GM18499 (cell line): ENCODE data around the gene LPIN2.
A peak's percentile ranks its signal among the peaks of the same experiment; 100 is the strongest.

Experiments used
- ATAC-seq: cut with Tn5 transposase; IDR thresholded peaks from one replicate; pipeline ENCODE4 v1.9.1; 2021; ENCODE audit warnings: moderate number of reproducible peaks; ENCODE audit not compliant: insufficient read depth, unreplicated experiment

Gene LPIN2

DNA sequence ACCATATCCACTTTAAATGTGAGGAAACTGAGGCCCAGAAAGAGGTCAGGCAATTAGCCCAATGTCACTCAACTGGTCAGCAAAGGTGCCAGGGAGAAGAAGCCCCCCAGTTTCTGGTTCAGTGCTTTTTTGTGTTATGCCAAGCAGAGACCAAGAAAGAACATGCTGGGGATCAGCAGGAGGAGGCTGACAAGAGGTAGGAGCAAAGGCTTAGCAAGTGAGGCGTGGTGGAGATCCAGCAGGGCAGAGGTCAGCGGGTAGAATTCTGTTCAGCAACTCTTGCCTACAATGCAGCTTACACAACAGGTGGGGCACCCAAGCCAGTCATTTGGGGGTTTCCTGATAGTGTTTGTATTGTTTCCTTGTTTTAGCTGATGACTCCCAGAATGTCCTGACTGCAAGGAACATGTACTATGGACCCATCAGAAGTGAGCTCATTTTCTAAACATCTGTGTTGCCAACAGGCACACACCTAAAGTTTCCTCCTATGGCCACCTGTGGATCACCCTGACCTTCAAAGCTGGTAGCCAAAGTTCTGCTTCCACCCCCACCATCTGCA is 28.2 kb downstream of the LPIN2 start:
- ATAC-seq: no peak

DNA sequence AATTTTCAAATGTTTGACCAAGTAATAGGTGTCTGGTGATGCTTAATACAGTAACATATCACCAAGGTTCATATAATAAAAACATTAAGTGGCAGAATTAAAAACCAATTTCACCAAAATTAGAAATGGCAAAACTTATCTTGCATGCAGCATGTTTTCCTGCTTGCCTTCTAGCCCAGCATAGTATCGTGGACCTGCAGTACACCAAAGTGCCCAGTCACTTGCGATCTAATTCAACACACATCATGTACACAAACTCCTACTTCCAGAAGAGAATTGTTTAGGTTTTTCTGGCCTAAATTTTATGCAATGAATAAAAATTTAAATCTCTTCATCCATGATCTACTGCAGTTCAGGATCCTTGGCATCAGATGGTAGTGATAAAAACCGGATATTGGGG is 28.9 kb downstream of the LPIN2 start:
- no peak for ATAC-seq

DNA sequence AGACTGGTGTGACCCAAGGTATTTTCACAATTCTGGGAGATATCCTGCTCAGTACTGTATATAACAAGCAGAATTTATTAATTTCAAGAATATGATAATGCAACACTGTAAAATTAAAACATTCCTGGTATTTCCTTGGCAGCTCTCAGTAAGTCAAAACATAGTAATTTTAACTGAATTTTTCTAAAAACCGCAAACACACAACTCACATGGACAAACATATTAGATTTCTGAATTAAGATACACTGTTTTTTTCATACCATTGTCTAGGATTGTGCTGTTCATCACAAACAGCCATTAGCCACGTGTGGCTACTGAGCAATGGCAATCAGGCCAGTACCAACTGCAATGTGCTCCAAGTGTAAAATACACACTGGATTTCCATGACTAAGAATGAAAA is 29.6 kb downstream of the LPIN2 start:
- ATAC-seq: no peak

DNA sequence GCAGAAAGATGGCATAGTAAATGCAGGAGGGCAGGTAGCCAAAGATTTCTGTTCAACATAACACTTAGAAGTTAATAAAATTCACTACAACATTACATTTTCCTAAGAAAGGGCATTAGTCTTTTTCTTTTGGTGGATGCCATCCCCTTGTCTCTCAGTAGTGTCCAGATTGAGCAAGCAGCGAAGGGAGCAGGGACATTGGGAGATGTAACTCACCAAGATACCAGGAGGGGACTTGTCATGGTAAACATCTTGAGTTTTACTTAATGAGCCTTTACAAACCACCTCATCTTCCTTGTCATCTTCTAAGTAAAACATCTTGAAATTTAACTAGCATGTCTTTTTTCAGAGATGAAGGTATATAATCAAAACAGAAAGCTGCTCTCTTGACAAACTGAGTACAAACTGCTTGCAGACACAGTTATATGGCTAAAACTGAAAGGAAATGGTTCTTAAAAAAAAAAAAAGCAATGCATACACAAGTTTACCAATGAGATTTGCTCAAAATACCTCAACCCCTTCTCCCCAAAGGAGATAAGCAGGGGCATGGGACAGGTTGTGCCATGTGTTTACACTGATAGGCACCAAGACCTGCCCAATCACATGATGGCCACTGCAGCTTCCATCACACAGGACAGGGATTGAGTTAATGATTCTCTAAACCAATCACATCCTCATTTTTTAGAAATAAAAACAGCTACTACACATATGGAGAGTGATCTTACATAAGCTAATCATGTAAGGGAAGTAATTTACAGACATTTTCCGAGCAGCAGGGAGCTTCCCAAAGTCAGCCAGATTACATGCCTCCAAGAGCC is 30.3 kb downstream of the LPIN2 start:
- no peak for ATAC-seq

DNA sequence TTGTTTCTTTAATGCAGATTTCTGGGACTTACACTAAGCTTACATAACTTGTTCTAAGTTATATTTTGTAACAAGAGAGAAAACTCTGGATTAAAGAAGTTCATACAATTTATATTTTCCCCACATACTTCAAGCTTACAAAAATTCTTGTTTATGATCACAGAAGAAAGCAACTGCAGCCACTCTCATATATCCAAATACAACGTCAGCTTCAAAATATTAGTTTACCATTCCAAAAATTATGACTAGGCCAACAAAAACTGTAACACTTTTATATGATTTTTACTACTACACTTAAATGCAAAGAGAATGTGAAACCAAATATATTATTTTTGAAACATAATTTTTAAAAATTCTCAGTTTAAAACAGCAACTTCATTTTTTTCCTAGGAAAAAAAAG is 30.9 kb downstream of the LPIN2 start:
- ATAC-seq: no peak

DNA sequence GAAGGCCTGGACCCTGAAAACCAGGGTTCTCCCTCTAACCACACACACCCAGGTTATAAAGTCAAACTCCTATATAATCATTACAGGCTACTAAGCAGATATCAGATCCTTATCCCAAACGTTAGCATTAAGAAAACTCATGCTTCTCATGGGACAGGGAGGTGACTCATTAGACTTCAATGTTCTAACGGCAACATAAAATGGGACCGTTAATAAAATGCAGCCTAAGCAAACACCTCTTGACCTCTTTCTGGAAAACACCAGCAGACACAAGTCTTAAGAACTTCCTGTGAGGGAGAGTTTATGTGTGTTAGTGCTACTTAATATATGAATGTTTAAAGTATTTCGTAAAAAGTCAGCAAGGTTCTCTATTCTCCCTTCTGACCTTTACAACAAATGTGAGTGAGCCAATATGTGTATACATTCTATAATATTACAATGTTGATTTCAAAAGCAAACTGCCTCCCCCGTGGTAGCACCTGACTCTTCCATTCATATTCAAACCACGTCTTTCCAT is 31.7 kb downstream of the LPIN2 start:
- no peak for ATAC-seq

DNA sequence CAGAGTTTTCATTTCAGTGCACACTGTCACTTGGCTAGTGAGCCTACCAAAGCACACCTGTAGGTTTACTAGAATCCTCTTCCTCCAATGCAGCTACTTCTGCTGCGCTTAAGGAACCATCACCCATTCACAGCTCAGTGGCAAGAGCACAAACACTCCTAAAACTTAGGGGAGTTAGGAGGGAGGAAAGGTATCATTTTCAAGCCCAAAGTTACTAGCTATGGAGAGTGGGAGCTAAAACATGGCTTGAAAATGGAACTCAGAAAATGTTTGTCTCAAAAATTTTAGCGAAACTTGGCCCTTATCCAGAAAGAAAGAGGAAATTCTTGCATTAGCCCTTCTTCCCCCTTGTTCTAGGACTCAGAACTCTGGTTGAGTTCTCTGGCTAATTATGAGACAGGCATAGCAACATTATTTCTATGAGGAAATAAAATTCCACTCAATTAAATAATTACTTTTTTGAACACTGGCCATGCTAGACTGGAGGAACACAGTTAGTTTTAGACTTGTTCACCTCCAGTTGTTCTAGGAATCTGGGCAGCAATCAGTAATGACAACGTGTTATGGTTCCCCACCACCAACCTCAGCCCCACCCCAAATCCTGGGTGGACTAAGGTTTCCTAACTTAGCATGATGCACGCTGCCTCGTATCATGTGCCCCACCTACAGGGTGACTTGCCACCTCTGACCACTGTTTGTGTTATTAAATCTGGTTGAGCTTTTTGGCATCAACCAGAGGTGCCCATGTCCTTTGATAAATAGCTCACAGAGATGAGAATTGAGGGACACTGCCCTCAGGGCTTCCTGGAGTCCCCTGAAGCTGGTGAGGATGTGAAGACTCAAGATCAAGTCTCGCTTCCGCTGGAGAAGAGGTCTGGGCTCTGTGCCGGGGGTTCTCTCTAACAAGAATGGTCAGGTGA is 32.8 kb downstream of the LPIN2 start:
- no peak for ATAC-seq

DNA sequence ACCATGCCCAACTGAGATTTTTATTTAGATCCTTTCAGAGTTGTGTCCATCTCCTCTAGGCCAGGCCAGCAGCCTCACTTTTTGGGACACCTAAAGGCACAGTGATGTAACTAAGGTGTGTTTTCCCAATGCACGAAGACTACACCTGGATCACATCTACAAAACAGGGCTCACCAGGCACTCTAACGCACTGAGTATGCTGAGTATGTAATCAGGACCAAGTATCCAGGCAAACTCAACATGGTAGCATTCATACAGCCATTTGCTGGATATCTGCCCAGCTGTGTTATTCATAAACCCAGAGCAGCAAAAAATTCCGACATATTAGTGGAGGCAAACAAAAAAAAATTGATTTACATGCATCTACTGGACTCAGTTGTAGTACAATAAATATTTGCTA is 33.8 kb downstream of the LPIN2 start:
- ATAC-seq: no peak

DNA sequence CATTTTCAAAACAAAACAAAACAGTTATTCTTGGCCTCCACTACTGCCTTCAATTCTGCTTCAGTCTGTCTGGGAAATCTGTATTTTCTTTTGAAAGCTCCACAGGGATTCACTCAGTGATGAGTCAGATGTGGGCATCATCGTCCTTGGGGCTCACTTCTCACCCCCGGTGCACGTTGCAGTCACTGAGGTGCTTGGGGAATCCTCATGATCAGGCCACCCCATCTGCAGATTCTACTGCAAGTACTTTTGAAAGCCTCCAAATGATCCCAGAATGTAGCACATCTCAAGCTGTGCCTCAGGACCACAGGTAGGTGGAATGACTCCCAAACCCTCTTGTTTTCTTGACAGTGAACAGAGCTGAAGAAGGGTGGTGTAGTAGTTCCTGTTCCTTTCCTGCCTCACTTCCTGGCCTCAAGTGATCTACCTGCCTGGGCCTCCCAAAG is 34.3 kb downstream of the LPIN2 start:
- no peak for ATAC-seq

DNA sequence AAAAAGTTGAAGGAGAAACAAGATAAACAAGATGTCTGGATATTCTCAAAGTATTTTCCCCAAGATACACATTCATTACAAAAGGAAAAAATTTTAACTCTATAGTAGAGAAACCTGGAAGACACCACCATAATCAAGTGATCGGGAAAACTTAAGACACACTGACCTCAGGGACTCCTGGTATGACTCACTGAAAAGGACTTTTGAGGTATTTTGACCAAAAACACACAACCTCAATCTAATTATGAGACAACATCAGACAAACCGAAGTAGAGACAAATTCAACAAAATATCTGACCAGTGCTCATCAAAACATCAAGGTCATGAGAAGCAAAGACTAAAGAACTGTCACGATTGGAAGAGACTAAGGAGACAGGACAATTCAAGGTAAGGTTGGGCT is 34.7 kb downstream of the LPIN2 start:
- ATAC-seq: no peak

DNA sequence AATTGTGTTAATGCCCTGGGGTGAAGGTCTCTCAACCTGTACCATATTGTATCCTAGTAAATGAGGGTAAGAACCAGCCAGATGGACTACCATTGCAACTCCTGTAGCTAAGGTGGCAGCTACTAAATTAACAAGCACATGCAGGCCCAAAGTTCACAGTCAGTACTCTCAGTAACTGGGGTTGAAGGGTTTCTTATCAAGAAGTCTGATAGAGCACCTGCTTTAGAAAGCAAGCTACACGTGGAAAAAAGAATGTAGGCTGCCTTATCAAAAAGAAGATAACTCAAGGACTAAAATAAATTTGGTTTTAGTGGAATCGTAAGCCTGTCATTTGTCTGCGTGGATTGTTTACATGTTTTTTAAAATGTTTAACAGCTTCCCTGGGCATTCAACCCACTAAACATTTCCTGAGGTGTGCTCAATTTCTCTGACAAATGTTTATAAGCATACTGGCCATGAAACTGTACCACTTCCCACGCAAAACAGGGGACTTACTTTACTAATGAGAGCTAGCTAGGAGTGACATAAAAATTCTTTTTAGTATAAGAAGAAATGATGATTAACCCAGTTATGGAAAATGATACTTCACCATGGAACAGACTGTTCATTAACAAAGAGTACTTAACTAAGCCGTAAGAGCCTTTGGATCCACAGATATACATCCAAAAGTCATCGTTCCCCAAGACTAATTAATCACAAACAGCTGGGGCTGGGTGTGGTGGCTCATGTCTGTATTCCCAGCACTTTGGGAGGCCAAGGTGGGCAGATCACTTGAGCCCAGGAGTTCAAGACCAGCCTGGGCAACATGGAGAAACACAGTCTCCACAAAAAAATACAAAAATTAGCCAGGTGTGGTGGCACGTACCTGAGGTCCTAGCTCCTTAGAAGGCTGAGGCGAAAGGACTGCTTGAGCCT is 36.5 kb downstream of the LPIN2 start:
- no peak for ATAC-seq

DNA sequence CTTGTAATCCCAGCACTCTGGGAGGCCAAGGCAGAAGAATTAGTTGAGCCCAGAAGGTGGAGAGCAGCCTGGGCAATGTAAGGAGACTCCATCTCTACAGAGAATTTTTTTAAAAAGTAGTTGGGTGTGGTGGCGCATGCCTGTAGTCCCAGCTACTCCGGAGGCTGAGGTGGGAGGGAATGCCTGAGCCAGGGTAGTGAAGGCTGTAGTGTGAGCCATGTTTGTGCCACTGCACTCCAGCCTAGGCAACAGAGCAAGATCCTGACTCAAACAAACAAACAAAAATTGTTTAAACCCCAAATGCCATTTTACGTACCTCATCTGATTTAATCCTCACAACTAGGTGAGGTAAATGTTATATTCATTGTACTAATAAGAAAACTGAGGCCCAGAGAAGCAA is 38.2 kb downstream of the LPIN2 start:
- no peak for ATAC-seq

DNA sequence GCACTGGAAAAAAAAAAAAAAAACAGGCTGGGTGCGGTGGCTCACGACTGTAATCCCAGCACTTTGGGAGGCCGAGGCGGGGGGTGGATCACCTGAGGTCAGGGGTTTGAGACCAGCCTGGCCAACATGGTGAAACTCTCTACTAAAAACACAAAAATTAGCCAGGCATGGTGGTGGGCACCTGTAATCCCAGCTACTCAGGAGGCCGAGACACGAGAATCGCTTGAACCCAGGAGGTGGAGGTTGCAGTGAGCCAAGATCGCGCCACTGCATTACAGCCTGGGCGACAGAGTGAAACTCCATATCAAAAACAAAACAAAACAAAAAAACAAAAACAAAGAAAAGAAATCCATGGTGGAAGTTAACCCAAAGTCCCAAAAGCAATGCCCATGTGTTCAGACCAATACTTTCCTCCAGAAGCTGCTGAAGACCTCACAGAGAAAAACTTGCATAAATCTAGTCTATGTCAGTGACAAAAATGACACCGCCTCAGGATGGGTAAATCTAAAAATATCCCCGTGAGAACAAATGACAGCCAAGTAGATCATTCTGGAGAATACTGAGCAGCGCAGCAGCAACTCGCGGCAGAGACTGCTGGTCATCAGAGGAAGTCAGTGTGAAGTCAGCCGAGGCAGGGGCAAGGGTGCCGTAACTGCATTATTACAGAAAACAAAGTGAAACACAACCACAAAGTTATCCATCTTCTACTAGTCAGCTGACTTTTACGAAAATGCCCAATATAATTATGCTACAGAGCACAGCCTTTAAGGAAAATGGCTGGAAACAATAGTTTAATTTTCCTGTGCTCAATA is 41.0 kb downstream of the LPIN2 start:
- peak; percentile 81 for ATAC-seq

DNA sequence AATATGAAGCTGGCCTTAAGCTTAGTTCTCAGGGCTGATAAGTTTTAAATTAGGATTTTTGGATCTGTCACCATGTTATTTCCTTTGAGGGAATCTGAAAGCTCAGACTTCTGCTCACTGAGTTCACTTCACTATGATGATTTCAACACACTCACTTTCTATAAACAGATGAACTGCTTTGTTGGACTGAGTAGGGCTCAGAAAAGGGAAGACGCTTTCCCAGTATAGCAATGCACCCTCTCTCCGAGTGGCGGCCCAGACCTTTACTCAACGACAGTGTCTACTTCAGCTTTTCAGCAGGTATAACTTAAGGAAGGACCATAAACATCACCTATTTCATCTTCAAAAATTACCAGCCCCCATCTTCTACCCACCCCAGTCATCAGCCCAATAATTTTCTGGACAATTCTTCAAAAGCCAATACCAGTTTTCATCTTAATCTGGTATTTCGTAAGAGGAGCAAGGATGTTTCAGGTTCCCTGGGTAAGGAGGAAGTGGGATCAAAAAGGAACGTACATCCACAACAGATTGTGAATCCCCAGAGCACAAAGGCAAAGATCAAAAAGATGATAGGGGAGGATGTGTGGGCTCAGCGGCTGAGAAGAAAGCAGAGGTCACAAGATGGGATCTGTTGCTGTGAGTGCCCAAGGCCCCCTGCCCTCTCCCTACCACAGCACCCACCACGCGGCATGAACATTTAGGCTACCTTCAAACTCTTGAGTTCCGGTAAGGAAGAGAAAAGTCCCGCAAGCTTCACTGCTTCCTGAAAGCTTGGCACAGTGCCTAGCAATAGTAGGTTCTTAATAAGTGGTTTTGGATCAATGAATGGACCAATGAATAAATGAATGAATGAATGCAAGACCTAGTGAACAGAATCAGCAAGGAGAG is 41.9 kb downstream of the LPIN2 start:
- no peak for ATAC-seq

DNA sequence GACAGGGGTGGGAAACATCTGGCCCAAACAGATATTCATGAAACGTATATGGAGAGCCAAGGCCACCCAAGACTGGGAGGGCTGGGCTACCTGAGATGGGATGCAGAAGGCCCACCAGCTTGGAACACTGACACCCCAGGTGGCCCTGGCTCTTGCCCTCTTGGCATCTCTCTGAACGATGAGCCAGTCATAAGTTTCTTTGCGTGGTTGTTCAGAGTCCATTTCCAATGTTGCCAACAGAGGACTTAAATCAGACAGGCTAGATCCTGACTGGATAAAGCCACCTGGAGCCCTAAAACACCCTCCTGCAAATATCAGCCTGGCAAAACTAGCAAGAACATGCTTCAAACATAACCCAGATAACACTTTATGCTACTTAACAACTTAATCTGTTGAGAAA is 42.6 kb downstream of the LPIN2 start:
- ATAC-seq: no peak

DNA sequence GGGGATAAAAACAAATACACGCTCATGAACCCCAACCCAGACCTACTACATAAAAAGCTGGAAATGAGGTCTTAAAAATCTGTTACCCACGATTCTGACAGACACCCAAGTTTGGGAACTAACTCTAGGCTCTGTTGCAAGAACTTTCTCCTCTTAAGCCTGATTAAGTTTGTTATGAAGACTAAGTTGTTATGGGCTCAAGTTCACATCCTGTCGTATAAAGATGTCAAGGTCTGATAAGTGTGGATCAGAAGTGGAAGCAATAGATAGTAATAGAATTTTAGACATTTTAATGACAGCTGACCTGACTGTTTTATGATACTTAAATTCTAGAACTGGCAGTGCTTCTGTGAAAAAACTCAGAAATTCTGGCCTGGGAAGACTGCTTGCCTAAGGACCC is 43.2 kb downstream of the LPIN2 start:
- ATAC-seq: no peak

DNA sequence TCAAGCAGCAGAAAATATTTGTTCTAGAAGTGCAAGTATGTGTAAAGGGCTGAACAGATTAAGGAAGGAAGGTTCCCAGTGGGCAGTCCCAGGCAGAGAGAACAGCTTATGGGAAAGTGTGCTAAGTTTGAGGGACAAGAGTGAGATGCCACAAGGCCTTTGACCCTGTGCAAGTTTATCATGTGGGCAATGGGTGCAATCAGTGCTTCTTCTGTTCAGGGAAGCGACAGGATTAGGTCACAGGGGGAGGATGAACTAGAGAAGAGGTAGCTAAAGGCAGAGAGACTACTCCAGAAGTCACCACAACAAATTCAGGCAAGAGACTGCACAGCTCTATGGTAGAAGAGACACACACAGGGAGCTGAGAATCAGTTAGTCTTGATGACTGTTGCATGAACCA is 44.3 kb downstream of the LPIN2 start:
- no peak for ATAC-seq

DNA sequence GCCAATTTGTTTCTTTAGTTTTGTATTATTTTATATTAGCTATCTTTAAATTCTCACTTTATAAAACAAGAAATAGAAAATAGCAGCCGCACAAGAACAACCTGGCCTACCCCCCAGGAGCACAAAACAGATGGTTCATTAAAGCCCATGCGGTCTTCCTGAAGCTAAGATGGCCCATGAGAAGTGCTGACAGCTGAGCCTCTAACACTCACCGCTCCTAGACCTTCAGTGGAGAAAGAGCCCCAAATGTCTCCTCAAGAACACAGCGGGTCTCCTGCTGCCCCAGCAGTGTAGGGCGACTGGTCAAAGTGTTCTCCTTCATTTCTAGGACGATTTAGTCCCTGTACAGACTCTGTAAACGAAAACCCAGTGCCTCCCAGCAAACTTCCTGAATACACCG is 45.1 kb downstream of the LPIN2 start:
- ATAC-seq: no peak
